Neuronal stem cell (in vitro differentiated cells): ENCODE data around the gene ANGPTL3.

Experiments used
- DNase-seq: peaks from one replicate; pipeline ENCODE4 v3.0.0-alpha.2; 2013; ENCODE audit warnings: low spot score
- H2AFZ ChIP-seq: one replicate; pipeline ENCODE4 v1.6.1; 2013; ENCODE audit warnings: mild to moderate bottlenecking, low read length, inconsistent platforms
- H2AK5ac ChIP-seq: 2 replicates; pipeline ENCODE4 v1.6.1; 2013; ENCODE audit warnings: low read depth, mild to moderate bottlenecking, inconsistent platforms, low read length, moderate library complexity, mixed read lengths
- H2BK120ac ChIP-seq: 2 replicates; pipeline ENCODE4 v1.6.1; 2013; ENCODE audit warnings: low read depth, mild to moderate bottlenecking, inconsistent platforms, low read length, moderate library complexity, mixed read lengths
- H2BK12ac ChIP-seq: one replicate; pipeline ENCODE4 v1.6.1; 2013; ENCODE audit warnings: low read length, inconsistent platforms
- H2BK15ac ChIP-seq: 2 replicates; pipeline ENCODE4 v1.6.1; 2013; ENCODE audit warnings: mild to moderate bottlenecking, low read length, inconsistent platforms, mixed read lengths
- H2BK5ac ChIP-seq: one replicate; pipeline ENCODE4 v1.6.1; 2013; ENCODE audit warnings: inconsistent platforms, mild to moderate bottlenecking, low read length, moderate library complexity
- H3K14ac ChIP-seq: one replicate; pipeline ENCODE4 v1.6.1; 2013; ENCODE audit warnings: low read length, inconsistent platforms
- H3K18ac ChIP-seq: 2 replicates; pipeline ENCODE4 v1.6.1; 2013; ENCODE audit warnings: low read length, inconsistent platforms
- H3K23ac ChIP-seq: 2 replicates; pipeline ENCODE4 v1.6.1; 2013; ENCODE audit warnings: low read depth, mild to moderate bottlenecking, mixed read lengths, low read length, inconsistent platforms; ENCODE audit not compliant: poor library complexity
- H3K27ac ChIP-seq: replicated peaks from 3 replicates; pipeline ENCODE4 v1.5.1; 2013; ENCODE audit warnings: low read length, inconsistent platforms
- H3K27me3 ChIP-seq, 3 experiments: 2 replicates each; pipeline ENCODE4 v1.6.1; 2013; ENCODE audit warnings: low read length in 3 of 3, mild to moderate bottlenecking in 2 of 3, inconsistent platforms in 1 of 3, low read depth in 1 of 3, mixed read lengths in 1 of 3, moderate library complexity in 1 of 3; ENCODE audit not compliant: control insufficient read depth in 3 of 3, insufficient read depth in 3 of 3
- H3K36me3 ChIP-seq, 2 donors: replicated peaks in 1 of 2; 2 replicates each; pipeline ENCODE4 v1.6.1; 2013; ENCODE audit warnings: low read length in 2 of 2; ENCODE audit not compliant: control insufficient read depth in 2 of 2, insufficient read depth in 2 of 2
- H3K4ac ChIP-seq: 2 replicates; pipeline ENCODE4 v1.6.1; 2013; ENCODE audit warnings: inconsistent platforms, mild to moderate bottlenecking, low read length, moderate library complexity
- H3K4me1 ChIP-seq, 2 donors: 1 replicate in 1 of 2; 2 replicates in 1 of 2; pipeline ENCODE4 v1.6.1; 2013; ENCODE audit warnings: low read length in 2 of 2, low read depth in 1 of 2; ENCODE audit not compliant: control insufficient read depth in 2 of 2, insufficient read depth in 1 of 2
- H3K4me2 ChIP-seq: one replicate; pipeline ENCODE4 v1.6.1; 2013; ENCODE audit warnings: mild to moderate bottlenecking, low read length, inconsistent platforms; ENCODE audit not compliant: insufficient read depth, poor library complexity, severe bottlenecking
- H3K4me3 ChIP-seq, 2 donors: 2 replicates each; pipeline ENCODE4 v1.5.1; 2013; ENCODE audit warnings: low read length in 2 of 2, mild to moderate bottlenecking in 2 of 2, inconsistent platforms in 1 of 2, moderate library complexity in 1 of 2
- H3K79me1 ChIP-seq: one replicate; pipeline ENCODE4 v1.6.1; 2013; ENCODE audit warnings: low read depth, mild to moderate bottlenecking, inconsistent platforms, low read length, moderate library complexity
- H3K9ac ChIP-seq: one replicate; pipeline ENCODE4 v1.6.1; 2013; ENCODE audit warnings: mild to moderate bottlenecking, low read depth, low read length, inconsistent platforms; ENCODE audit not compliant: poor library complexity
- H3K9me3 ChIP-seq, 2 donors: replicated peaks in 1 of 2; 2 replicates each; pipeline versions ENCODE3 to v1.6.1; 2013; ENCODE audit warnings: low read length in 2 of 2, mild to moderate bottlenecking in 2 of 2, inconsistent platforms in 1 of 2, low read depth in 1 of 2, mixed read lengths in 1 of 2, moderate library complexity in 1 of 2; ENCODE audit not compliant: control insufficient read depth in 2 of 2, insufficient read depth in 1 of 2
- H4K8ac ChIP-seq: one replicate; pipeline ENCODE4 v1.6.1; 2013; ENCODE audit warnings: low read depth, mild to moderate bottlenecking, inconsistent platforms, low read length, moderate library complexity
- H4K91ac ChIP-seq: one replicate; pipeline ENCODE4 v1.6.1; 2013; ENCODE audit warnings: low read length, low read depth, mild to moderate bottlenecking, inconsistent platforms; ENCODE audit not compliant: poor library complexity
- WGBS, 2 donors: extraction: QIAGEN DNeasy Blood & Tissue Kit; methylation state at CpG; one replicate each; pipeline ENCODE4 v1.1.7; 2013; ENCODE audit warnings: missing lambda C conversion rate in 2 of 2, mixed read lengths in 1 of 2; ENCODE audit not compliant: insufficient read length in 2 of 2, insufficient replicate concordance in 1 of 2; ENCODE audit errors: extremely low coverage in 2 of 2; 5-methylcytosine and 5-hydroxymethylcytosine counted together

The ANGPTL3 gene

DNA sequence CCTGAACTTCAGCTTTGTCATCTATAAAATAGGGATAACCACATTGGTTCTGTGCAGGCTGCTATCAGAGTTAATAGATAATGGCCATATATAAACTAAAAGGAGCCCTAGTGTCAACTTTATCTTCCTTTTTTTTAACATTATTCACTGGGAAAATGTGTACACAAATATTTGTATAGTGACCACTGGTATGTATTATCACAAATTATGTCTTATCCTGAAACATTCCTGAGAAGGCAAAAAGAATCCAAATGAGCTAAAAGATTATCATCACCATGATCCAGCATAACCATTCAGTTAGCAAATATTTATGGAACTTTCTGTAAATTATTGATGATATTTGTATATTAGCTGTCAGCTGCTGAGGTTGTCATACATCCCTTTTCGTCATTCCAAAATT is 16.6 kb downstream of the ANGPTL3 start:
- H4K91ac ChIP-seq = no peak overlapping the region
- no peak for DNase-seq
- H3K27ac ChIP-seq = no peak overlapping the region
- no peak overlapping the region for H3K18ac ChIP-seq
- no peaks in the 10 kb centered on the region for H3K79me1 ChIP-seq
- H2BK12ac ChIP-seq = no peak overlapping the region
- no peak overlapping the region for H2AK5ac ChIP-seq
- H3K9me3 ChIP-seq = no peaks in the 10 kb centered on the region
- no peak overlapping the region for H4K8ac ChIP-seq
- H2BK15ac ChIP-seq = no peak overlapping the region
- H3K27me3 ChIP-seq = no peaks in the 10 kb centered on the region
- H3K4me1 ChIP-seq = no peaks in the 10 kb centered on the region
- H3K23ac ChIP-seq = no peak overlapping the region
- no CpG with 5 or more reads among the region's 1 CpG for WGBS, 2 donors
- no peak overlapping the region for H2AFZ ChIP-seq
- no peak overlapping the region for H3K4me2 ChIP-seq
- H2BK5ac ChIP-seq = no peak overlapping the region
- H3K36me3 ChIP-seq = peaks cover 0 to 70% of the 10 kb centered on the region in 2 donors
- H3K4me3 ChIP-seq = no peak overlapping the region
- no peak overlapping the region for H2BK120ac ChIP-seq
- H3K9ac ChIP-seq = no peak overlapping the region
- H3K14ac ChIP-seq = no peak overlapping the region
- no peak overlapping the region for H3K4ac ChIP-seq

DNA sequence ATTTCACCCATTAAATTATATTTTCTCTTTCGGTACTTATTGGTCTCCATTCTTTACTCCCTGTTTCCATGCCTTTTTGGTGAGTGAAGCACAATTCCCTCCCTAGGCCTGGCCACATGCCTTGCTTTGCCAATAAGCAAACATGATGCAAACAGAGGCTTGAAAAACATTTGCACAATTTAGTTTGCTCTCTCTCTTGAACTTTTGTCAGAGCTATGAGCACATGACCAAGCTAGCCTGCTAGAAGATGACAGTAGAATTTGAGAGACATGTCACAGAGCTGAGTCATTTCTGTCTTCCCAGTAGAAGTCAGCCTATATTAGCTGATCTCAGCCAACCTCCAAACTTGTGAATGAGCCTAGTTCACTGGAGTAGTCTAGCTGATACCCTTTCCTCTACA is 24.6 kb downstream of the ANGPTL3 start:
- Histone ChIP-seq H2BK12ac (no peak overlapping the region), H4K8ac (no peak overlapping the region), H4K91ac (no peak overlapping the region), H2AK5ac (no peak overlapping the region), H3K36me3 (peaks cover 0 to 76% of the 10 kb centered on the region in 2 donors), H3K4me2 (no peak overlapping the region), H2BK5ac (no peak overlapping the region), H3K4me1 (no peaks in the 10 kb centered on the region), H3K4ac (no peak overlapping the region), H2BK120ac (no peak overlapping the region), H3K27ac (no peak overlapping the region), H3K18ac (no peak overlapping the region), H3K14ac (no peak overlapping the region), H2BK15ac (no peak overlapping the region), H3K9me3 (peaks cover 0 to 6% of the 10 kb centered on the region in 2 donors), H3K79me1 (peaks cover 3% of the 10 kb centered on the region), H2AFZ (no peak overlapping the region), H3K23ac (no peak overlapping the region), H3K9ac (no peak overlapping the region), H3K27me3 (no peaks in the 10 kb centered on the region), H3K4me3 (no peak overlapping the region)
- no peak for DNase-seq
- WGBS, 2 donors = 100% methylated on average over 1 of the region's 1 CpG; no CpG with 5 or more reads in 1 of the 2 donors

DNA sequence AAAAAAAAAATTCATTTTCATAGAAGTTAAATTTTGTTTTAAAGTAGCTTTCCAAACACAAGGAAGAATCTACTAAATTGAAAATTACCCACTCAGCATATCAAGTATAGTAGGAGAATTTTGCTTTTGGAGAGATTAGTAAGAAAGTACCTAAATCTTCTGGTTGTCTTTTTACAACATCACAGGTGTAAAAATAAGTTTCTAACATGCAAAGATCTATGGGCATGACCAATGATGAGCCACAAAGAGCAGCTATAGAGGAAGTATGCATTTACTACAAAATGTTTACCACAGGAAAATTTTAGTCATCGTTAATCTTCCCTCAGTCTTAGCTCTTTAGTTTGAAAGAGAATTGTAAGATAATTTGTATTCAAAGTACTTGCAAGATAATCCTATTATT is 28.1 kb downstream of the ANGPTL3 start:
- no peak overlapping the region for H2BK5ac ChIP-seq
- H2BK120ac ChIP-seq = no peak overlapping the region
- H4K8ac ChIP-seq = no peak overlapping the region
- no peak overlapping the region for H3K27ac ChIP-seq
- H3K18ac ChIP-seq = no peak overlapping the region
- no peak overlapping the region for H3K4ac ChIP-seq
- H2BK12ac ChIP-seq = no peak overlapping the region
- peaks cover 3% of the 10 kb centered on the region for H3K79me1 ChIP-seq
- no peak overlapping the region for H3K23ac ChIP-seq
- no peak overlapping the region for H3K4me2 ChIP-seq
- H3K27me3 ChIP-seq = no peaks in the 10 kb centered on the region
- H3K36me3 ChIP-seq = peaks cover 7 to 75% of the 10 kb centered on the region in 2 donors
- WGBS, 2 donors = no CpG with 5 or more reads among the region's 1 CpG
- H3K9me3 ChIP-seq = peaks cover 2 to 9% of the 10 kb centered on the region in 2 donors
- no peak overlapping the region for H4K91ac ChIP-seq
- H2AK5ac ChIP-seq = no peak overlapping the region
- no peak overlapping the region for H3K4me3 ChIP-seq
- H3K14ac ChIP-seq = no peak overlapping the region
- H2AFZ ChIP-seq = no peak overlapping the region
- no peak overlapping the region for H2BK15ac ChIP-seq
- DNase-seq = no peak
- H3K9ac ChIP-seq = no peak overlapping the region
- no peaks in the 10 kb centered on the region for H3K4me1 ChIP-seq

DNA sequence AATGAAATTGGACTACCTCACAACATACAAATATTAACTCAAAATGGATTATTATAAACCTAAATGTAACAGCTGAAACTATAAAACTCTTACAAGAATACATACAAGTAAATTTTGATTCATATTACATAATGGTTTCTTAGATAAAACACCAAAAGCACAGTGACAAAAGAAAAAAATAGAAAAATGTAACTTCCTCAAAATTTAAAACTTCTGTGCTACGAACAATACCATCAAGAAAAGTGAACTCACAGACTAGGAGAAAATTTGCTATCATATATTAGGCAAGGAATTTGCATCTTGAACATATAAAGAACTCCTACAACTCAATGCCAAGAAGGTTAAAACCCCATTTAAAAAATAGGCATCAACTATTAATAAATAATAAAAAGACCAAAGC is 31.2 kb downstream of the ANGPTL3 start:
- Histone ChIP-seq H4K91ac (no peak overlapping the region), H3K9ac (no peak overlapping the region), H2AFZ (no peak overlapping the region), H2BK120ac (no peak overlapping the region), H3K4ac (no peak overlapping the region), H3K27me3 (no peaks in the 10 kb centered on the region), H2AK5ac (no peak overlapping the region), H3K79me1 (peaks cover 2% of the 10 kb centered on the region), H3K4me2 (no peak overlapping the region), H3K27ac (no peak overlapping the region), H3K18ac (no peak overlapping the region), H3K4me1 (no peaks in the 10 kb centered on the region), H3K36me3 (peaks cover 7 to 88% of the 10 kb centered on the region in 2 donors), H3K23ac (no peak overlapping the region), H2BK15ac (no peak overlapping the region), H3K14ac (no peak overlapping the region), H3K4me3 (no peak overlapping the region), H2BK12ac (no peak overlapping the region), H2BK5ac (no peak overlapping the region), H4K8ac (no peak overlapping the region), H3K9me3 (peaks cover 2 to 14% of the 10 kb centered on the region in 2 donors)
- no peak for DNase-seq
- no CpG with 5 or more reads among the region's 1 CpG for WGBS, 2 donors
